HEK293T (cell line): ENCODE measurements around the gene UGT1A6.

ENCODE experiments used
- CTCF ChIA-PET: fragments of 350-600 bp; formaldehyde crosslinking; extraction: SDS; loops from one replicate; lab custom pipeline; 2021; ENCODE audit warnings: antibody characterized with exemption, inconsistent platforms; lab: Yijun Ruan, JAX
- POLR2A ChIA-PET: fragments of 350-600 bp; formaldehyde crosslinking; extraction: SDS; loops from one replicate; lab custom pipeline; 2020; ENCODE audit warnings: antibody characterized with exemption, inconsistent platforms; lab: Yijun Ruan, JAX
- DNase-seq: peaks from one replicate; pipeline ENCODE4 v3.0.0; 2012; ENCODE audit warnings: mixed read lengths; ENCODE audit errors: extremely low spot score
- ARNT ChIP-seq: fragments of 450-650 bp; IDR thresholded peaks from 2 replicates; pipeline ENCODE4 v1.6.1; 2017; ENCODE audit warnings: mild to moderate bottlenecking
- BHLHE40 ChIP-seq: fragments of 450-650 bp; IDR thresholded peaks from 2 replicates; pipeline ENCODE4 v1.6.1; 2016; ENCODE audit warnings: mild to moderate bottlenecking, moderate library complexity, borderline replicate concordance
- CTBP1 ChIP-seq: fragments of 450-650 bp; IDR thresholded peaks from 2 replicates; pipeline ENCODE4 v1.6.1; 2016; ENCODE audit warnings: borderline replicate concordance
- ELF4 ChIP-seq: fragments of 450-650 bp; IDR thresholded peaks from 2 replicates; pipeline ENCODE4 v1.6.1; 2017; ENCODE audit warnings: antibody characterized with exemption
- FOXA1 ChIP-seq: fragments of 450-650 bp; IDR thresholded peaks from 2 replicates; pipeline ENCODE4 v1.6.1; 2016; ENCODE audit warnings: mild to moderate bottlenecking
- FOXK2 ChIP-seq: fragments of 450-650 bp; IDR thresholded peaks from 2 replicates; pipeline ENCODE4 v1.6.1; 2016; ENCODE audit warnings: mild to moderate bottlenecking
- FOXM1 ChIP-seq: fragments of 450-650 bp; IDR thresholded peaks from 2 replicates; pipeline ENCODE4 v1.6.1; 2017; ENCODE audit warnings: mild to moderate bottlenecking, borderline replicate concordance
- HDGF ChIP-seq: fragments of 450-650 bp; IDR thresholded peaks from 2 replicates; pipeline ENCODE4 v1.6.1; 2017; ENCODE audit warnings: antibody characterized with exemption, borderline replicate concordance
- L3MBTL2 ChIP-seq: fragments of 450-650 bp; conservative IDR thresholded peaks from 2 replicates; pipeline ENCODE4 v1.6.1; 2016; ENCODE audit warnings: mild to moderate bottlenecking
- LEF1 ChIP-seq: fragments of 450-650 bp; IDR thresholded peaks from 2 replicates; pipeline ENCODE4 v1.6.1; 2017; ENCODE audit warnings: mild to moderate bottlenecking, borderline replicate concordance
- NFRKB ChIP-seq: fragments of 450-650 bp; IDR thresholded peaks from 2 replicates; pipeline ENCODE4 v1.6.1; 2016; ENCODE audit warnings: mild to moderate bottlenecking, moderate library complexity
- SP1 ChIP-seq: fragments of 450-650 bp; IDR thresholded peaks from 2 replicates; pipeline ENCODE4 v1.6.1; 2017
- SUZ12 ChIP-seq: fragments of 450-650 bp; IDR thresholded peaks from 2 replicates; pipeline ENCODE4 v1.6.1; 2016; ENCODE audit warnings: mild to moderate bottlenecking
- TARDBP ChIP-seq: fragments of 450-650 bp; IDR thresholded peaks from 2 replicates; pipeline ENCODE4 v1.6.1; 2016
- ZNF384 ChIP-seq: fragments of 450-650 bp; IDR thresholded peaks from 2 replicates; pipeline ENCODE4 v1.6.1; 2016
- TF ChIP-seq, protein P1 (sequence below): fragments of 450-650 bp; IDR thresholded peaks from 2 replicates; pipeline ENCODE4 v1.6.1; 2016

UGT1A6 gene

GRCh38 chr2:233773854-233774253 lies 81.2 kb downstream of the UGT1A6 start:
- DNase-seq = no peak
- TF ChIP-seq SUZ12 (no peak), BHLHE40 (no peak), FOXA1 (no peak), NFRKB (no peak), HDGF (no peak), TARDBP (no peak), ZNF384 (no peak), CTBP1 (no peak), ELF4 (no peak), L3MBTL2 (no peak), FOXK2 (no peak), FOXM1 (no peak), SP1 (no peak), LEF1 (no peak), ARNT (no peak)
- TF ChIP-seq, protein P1, sequence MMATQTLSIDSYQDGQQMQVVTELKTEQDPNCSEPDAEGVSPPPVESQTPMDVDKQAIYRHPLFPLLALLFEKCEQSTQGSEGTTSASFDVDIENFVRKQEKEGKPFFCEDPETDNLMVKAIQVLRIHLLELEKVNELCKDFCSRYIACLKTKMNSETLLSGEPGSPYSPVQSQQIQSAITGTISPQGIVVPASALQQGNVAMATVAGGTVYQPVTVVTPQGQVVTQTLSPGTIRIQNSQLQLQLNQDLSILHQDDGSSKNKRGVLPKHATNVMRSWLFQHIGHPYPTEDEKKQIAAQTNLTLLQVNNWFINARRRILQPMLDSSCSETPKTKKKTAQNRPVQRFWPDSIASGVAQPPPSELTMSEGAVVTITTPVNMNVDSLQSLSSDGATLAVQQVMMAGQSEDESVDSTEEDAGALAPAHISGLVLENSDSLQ = no peak
- POLR2A ChIA-PET = no interaction called here
- CTCF ChIA-PET = no interaction called here

- TF ChIP-seq SUZ12 (no peak), TARDBP (no peak), HDGF (no peak), ZNF384 (no peak), ELF4 (no peak), LEF1 (no peak), SP1 (no peak), ARNT (no peak), NFRKB (no peak), FOXK2 (no peak), L3MBTL2 (no peak), FOXM1 (no peak)
- TF ChIP-seq, protein P1 = no peak
- ChIA-PET CTCF (no interaction called here), POLR2A (no interaction called here)
- no peak for DNase-seq
These were observed 82.7 kb downstream of the UGT1A6 start for GRCh38 chr2:233775414-233775813.

DNA sequence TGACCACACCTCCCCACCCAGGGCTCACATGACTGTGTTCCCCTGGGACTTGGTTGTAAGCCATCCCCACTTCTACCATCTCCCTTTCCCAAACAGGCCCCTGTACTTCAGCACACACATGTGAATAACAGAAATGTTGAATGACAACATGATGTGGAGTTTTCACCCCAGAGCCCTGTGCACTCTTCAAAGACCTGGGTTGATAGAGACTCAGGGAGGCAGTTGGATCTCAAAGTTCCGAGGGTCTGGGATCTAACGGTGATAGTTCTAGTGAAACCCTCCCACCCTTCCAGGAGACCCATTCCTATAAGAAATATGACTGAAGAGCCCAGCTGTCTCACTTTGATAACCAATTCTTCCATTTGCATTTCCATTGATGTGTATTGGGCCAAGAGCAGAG lies 85.3 kb downstream of the UGT1A6 start, which contains the start of gene MROH2A:
TSS of gene MROH2A (plus strand) at position 301 of the 400 bp plus-strand sequence. CDS start 1,029 bp downstream, outside the sequence.
- ChIA-PET POLR2A (no interaction called here), CTCF (no interaction called here)
- TF ChIP-seq CTBP1 = no peak
- no peak for TF ChIP-seq BHLHE40
- TF ChIP-seq ZNF384 = no peak
- TF ChIP-seq L3MBTL2 = no peak
- TF ChIP-seq ARNT = no peak
- no peak for TF ChIP-seq SUZ12
- TF ChIP-seq ELF4 = no peak
- TF ChIP-seq FOXA1 = no peak
- TF ChIP-seq, protein P1 = no peak
- TF ChIP-seq FOXM1 = no peak
- TF ChIP-seq FOXK2 = no peak
- TF ChIP-seq LEF1 = no peak
- no peak for TF ChIP-seq HDGF
- TF ChIP-seq TARDBP = no peak
- TF ChIP-seq NFRKB = no peak
- TF ChIP-seq SP1 = no peak
- DNase-seq = no peak

- TF ChIP-seq FOXM1 (no peak), HDGF (no peak), NFRKB (no peak), SP1 (no peak), FOXK2 (no peak), ARNT (no peak), L3MBTL2 (no peak), CTBP1 (no peak), BHLHE40 (no peak)
- ChIA-PET POLR2A (no interaction called here), CTCF (no interaction called here)
- no peak for DNase-seq
These were observed 87.0 kb downstream of the UGT1A6 start for GRCh38 chr2:233779722-233780121.

GRCh38 chr2:233780771-233781170 lies 88.1 kb downstream of the UGT1A6 start:
- CTCF ChIA-PET = interaction anchor here (0.6 kb wide), 1 partner anchor 1168 kb away, joined by 3 read pairs; no protein-coding TSS in a partner anchor
- POLR2A ChIA-PET = no interaction called here
- TF ChIP-seq FOXA1 (no peak), CTBP1 (no peak), SUZ12 (no peak), ZNF384 (no peak)
- TF ChIP-seq, protein P1 = no peak
- DNase-seq = no peak

GRCh38 chr2:233789554-233789953 lies 96.9 kb downstream of the UGT1A6 start:
- no peak for DNase-seq
- ChIA-PET CTCF (no interaction called here), POLR2A (no interaction called here)
- TF ChIP-seq L3MBTL2 (no peak), FOXM1 (no peak), SP1 (no peak), ELF4 (no peak), HDGF (no peak), NFRKB (no peak), TARDBP (no peak), CTBP1 (no peak), BHLHE40 (no peak), LEF1 (no peak), ARNT (no peak), FOXA1 (no peak), ZNF384 (no peak), SUZ12 (no peak), FOXK2 (no peak)
- TF ChIP-seq, protein P1 = no peak
